Activated T-cell treated with anti-CD3 and anti-CD28 coated beads for 4 hours (primary cell): Measurements from ENCODE around the gene STEAP1B.

Experiments used
- DNase-seq: peaks from one replicate; pipeline ENCODE4 v3.0.0-alpha.2; 2020

Gene STEAP1B

DNA sequence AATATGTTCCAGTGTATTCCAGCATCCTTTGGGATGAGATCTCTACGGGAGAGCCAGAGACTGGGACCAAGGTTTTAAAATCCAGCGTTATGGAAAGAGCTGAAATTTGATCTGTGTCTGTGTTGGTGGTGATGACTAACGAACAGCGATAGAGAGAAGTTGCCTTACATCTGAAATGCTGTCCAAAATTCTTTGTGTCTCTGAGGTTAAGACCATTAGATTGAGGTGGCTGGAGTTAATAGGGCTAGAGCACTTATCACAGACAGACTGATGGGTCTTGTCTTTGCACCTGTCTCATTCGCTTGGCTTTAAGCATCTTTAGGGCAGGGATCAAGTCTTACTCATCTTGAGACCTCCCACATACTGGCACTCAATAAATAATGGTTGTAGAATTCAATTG lies 102.0 kb downstream of the STEAP1B start:
- DNase-seq = no peak

DNA sequence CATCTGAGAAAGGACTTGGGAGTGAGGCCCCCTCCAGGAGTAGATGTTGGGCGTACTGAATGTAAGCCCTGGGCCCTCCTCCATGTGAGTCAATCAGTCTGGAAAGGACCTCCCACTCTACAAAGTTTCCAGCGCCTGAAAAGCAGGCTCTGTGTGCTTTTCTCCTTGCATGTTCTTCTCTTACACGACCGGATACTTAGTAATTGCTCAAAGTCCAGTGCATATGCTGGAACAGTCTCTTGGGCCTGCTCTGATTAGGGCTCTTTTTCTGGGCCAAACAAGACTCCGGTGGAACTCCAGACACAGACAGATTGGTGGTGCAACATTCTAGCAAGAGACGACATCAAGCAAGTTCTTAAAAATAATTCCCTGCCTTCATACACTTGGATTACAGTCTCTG lies 104.8 kb downstream of the STEAP1B start:
- DNase-seq = no peak

DNA sequence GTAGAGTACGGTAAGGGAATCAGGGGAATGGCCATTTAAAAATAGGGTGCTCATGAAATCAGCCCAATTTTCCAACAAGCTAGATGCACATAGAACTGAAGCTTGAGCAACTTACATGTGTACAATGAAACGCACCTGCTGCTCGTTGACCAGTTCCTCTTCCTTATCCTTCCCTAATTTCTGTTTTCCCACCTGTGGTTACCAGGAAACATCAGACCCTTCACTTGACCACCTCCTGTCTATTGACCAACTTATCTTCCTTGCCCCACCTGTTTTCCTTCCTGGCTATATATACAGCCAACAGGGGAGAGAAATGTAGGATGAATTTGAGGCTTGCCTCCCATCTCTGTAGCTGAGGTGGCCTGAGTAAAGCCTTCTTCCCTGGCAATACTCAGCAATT lies 105.2 kb downstream of the STEAP1B start:
- no peak for DNase-seq

DNA sequence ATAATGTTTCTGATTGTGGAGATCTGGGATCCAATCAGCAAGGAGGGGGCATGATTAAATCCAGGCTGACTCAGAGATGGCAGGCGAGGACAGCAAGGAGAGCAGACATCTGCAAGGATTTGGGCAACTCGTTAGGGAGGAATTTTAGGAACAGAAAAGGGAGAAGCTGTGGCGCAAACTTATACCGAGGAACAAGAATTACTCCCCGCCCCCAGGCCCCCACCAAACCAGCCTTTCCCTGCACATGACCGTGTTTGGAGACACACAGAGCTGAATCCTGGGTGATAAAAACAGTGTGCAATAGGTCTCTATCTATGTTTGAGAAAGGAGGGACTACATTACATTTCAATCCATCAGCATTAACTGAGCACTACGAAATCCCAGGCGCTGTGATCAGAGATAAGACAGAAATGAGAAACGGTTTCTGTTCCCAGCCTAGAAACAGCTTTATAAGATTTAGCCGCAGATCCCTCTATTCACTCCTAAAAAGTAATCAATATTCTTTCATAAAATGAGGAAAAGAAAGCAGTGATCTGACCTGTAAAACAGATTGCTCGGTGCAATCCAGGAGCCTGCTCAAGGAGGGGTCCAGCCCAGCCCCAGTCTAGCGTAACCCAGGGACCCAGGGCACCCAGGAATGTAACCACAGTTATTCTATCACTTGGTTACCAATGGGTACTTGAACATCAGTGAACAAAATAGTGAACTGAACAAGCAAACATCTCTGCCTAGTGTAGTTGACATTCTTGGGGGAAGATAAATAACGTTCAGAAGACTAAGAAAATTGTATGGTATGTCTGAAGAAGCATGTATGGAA lies 105.9 kb downstream of the STEAP1B start:
- DNase-seq = no peak

DNA sequence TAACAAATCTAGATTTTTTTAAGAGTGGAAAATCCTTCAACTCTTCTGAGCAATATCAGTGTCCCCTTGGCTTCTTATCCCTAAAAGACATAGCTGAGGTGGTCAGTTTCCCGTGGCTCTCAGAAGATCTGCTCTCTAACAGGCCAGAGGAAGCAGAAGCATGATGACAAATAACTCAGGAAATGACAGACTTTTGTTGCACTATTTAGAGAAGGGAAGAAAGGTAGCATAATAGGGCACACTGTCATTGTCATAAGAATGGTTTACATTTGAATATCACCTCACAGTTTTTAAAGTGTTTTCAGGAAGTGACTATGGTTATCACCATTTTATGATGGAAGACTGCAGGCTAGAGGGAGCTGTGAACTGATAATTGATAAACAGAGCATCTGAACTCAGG lies 109.5 kb downstream of the STEAP1B start:
- DNase-seq = no peak

DNA sequence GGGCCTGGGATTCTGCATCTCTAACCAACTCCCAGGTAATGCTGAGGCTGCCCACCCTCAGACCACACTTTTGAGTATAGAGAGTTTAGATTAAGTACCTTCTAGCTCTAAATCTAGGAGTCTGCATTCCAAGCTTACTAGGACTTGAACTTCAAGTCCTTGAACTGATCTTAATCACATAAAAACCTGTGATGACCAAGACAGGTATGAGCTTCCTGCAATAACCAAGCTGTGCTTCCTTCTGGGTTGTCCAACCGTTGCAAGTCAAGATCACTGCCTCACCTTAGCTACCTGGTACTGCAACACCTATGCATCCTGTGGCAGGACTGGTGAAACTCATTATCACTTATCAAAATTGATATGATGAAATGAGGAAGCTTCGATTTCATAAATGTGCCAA lies 110.1 kb downstream of the STEAP1B start:
- DNase-seq = no peak

DNA sequence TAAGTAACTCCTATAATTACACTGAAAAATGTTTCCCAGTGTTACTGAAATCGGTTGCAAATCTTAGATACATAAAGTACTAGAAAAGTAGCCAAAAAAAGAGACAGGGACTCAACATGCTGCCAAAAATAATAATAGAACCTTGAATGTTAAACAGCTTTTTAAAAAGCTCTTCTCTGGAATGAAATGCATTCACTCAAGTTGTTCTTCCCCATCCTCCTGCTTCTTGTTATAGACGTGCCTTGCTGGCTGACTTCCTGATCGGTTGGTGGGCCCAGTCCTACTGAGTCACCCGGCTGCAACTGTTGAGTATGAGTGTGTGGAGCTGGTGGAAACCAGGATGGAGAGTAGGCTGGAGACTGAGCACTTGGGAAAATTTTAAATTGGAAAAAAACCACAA lies 112.4 kb downstream of the STEAP1B start:
- DNase-seq = no peak

DNA sequence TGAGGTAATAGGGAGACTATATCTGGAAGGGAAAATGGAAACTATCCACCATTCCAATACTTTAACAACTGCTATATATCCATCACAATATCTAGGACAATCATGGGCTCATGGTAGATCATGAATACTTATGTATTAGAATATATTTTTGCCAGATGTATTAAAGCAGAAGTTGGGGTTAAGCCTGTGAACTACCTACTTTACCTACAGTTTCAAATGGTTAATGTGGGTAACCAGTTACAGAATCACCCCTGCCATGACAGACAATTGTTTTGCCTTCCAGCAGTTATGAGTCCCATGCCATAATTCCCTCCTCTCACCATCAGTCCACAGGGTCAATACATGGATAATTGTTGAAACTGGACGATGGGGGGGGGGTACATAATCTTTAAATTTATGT lies 113.1 kb downstream of the STEAP1B start:
- DNase-seq = no peak

DNA sequence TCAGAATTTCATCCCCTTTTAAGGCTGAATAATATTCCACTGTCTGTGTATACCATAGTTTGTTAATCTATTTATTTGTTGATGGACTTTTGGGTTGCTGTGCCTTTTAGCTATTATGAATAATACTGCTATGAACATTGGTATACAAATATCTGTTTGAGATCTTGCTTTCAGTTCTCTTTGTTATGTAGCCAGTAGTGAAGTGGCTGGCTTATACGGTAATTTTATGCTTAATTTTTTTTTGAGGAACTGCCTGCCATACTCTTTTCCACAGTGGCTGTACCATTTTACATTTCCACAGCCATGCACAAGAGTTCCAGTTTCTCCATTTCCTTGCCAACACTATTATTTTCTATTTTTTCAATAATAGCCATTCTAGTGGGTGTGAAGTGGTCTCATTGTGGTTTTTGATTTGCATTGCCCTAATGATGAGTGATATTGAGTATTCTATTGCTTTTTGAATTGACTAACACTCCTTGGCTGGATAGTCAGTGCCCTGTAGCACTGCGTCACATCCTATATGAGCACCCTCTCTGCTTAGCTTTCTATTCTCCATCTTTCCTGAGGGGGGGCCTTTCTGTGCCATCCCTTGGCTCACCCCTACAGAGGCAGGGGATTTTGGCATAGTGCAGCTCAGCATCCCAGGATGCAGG lies 113.7 kb downstream of the STEAP1B start:
- DNase-seq = no peak

DNA sequence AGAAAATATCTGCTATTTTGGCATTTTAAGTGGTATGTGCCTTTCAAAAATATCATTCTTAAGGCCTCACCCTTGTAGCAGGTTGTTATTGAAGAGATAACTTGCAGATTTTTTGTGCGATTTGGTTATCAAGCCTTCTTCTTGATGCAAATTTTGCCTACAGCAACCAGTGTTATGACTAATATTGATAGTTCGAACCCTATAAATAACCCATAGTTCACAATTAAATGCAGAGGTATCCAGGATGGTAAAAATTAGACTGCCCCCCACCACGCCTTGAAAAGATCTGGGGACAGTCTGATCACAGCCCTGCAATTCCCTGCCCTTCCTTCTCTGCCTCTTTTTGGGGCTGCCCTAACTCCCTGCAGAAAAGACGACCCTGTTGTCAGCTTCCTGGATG lies 114.7 kb downstream of the STEAP1B start:
- DNase-seq = no peak

DNA sequence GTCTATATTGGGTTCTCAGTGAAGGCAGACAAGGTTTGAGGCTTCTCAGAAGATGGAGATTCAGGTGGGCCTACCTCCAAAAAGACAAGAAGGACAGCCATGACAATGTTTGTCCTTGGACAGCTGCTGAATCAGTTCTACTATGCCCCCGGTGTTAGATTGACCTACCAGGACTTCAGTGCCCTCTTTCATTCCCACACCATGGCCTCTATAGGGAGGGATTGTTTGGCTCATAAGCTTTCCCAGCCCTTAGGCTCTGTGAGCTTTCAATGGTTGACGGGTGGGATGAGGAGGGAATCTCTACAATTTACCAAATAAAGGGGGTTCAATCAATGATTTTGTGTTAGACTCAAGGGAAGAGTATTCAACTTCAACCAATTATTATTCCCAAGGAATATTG lies 119.7 kb downstream of the STEAP1B start:
- no peak for DNase-seq

DNA sequence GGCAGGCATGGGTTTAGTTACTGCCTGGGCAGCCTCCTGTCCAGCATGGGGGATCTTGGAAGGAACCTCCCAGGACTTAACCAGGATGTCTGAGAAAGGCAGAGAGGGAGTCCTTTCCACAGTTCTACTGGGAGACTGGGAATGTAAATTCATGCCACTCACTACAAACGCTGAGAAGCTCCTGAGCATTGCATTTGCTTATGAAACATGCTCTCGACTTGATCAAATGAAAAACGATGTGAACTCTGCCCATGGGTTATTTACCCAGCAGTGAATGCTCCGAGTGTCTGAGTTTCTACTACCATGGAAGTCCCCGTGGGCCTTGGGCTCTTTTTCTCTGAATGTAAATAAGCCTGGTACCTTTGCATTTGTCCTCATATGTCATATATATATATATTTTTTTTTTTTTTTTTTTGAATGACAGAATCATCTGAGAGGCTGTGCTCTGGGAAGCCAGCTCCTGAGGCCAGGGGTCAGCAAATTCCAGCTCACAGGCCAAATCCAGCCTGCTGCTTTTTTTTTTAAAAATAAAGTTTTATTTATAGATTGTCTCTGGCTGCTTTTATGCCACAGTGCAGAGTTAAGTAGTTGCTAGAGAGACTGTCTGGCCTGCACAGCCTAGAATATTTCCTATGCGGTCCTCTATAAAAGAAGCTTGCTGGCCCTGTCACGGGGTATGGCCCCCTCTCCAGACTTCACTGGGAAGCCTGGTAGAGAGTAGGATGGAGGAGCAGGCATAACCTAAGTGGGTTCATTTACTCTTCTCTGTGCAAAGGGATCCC lies 121.6 kb downstream of the STEAP1B start:
- DNase-seq = no peak

DNA sequence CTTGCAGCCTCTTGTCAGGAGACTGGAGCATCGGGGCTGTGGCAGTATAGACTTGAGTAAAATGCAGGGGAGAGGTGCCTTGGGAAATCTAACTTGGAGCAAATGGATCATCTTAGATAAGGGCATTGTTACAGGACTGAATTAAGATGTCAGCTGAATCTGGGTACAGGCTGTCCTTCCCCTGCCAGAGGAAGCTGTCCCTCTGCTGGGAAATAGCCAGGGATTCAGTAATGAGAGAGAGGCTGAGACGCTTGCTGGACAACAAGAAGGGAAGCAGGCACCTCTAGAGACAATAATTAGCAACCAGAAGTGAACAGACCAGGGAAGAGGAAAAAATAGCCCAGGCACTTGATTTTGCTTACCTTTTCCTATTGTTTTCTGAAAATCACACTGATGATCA lies 122.3 kb downstream of the STEAP1B start:
- DNase-seq = no peak

DNA sequence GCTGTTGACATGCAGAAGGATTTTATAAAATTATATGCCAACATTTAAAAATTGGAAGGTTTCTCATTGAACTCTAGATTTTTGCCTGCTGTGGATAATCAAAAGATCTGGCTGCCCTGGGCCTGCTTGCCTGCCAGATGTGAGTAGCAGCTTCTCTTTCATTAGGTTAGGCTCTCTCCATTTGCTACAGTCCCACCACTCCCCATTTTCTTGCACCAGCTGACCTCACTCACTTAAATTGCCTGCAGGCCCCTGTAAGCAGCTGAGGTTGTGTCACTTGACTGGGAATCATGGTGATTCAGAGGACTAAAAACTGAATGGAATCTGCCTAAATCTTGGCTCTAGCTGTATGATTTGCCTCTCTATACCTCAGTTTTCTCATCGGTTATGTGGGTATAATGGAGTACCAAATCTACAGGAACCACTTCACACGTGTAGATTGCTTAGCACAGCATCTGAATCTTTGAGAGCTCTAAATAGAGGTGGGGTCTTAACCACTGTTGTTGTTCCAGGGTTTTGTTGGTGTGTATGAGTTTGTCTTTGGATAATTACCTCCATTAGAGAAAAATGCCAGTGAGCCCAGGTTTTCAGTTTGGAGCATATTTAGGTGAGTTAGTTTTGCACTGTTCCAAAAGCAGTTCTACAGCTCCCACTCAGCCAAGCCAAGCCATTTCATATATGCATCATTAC lies 124.5 kb downstream of the STEAP1B start:
- DNase-seq = no peak

DNA sequence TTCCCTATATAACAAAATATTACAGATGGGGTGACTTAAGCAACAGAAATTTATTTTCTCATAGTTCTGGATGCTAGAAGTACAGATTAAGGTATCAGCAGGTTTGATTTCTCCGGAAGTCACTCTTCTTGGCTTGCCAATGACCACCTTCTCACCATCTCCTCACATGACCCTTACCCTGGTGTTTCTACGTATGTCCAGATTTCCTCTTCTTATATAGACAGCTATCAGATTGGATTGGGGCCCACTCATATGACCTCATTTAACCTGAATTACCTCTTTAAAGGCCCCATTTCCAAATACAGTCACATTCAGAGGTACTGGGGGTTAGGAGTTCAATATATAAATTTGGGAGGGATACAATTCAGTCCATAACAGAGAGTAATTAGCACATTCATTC lies 126.1 kb downstream of the STEAP1B start:
- no peak for DNase-seq

DNA sequence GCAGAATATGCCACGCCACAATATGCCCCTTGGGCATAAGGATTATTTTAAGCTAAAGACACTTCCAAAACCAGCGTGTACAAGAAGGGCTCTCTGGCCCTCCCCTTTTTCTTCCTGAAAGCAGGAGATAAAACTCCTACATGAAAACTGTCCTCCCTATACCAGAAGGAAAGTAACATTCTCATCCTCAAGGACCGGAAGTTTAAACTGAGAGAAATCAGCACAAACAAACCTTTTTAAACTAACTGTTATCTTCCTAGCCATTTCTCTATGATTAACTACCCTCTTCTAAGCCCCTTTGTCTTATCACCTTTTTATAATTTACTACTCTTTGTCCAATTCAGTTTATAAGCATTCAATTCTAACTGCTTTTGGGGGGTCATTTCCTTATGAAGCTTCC lies 126.6 kb downstream of the STEAP1B start:
- no peak for DNase-seq

DNA sequence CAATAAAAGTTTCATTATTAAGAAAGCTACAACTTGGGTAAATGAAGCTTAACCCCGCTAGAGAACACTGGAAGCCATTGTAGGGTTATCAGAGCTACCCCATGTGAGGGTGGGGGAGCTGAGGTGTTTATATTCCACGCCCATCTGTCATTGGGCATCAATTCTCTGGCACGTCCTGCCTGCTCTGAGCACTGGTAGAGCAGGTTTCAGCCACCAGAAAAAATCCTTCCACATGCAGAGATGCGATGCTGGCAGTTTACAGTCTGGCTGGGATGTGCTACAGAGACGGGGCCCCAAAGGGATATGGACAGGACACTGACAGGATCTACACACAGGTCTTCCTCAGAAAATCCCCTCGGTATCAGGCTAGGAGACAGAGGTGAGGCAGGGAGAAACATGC lies 127.1 kb downstream of the STEAP1B start:
- DNase-seq = no peak

DNA sequence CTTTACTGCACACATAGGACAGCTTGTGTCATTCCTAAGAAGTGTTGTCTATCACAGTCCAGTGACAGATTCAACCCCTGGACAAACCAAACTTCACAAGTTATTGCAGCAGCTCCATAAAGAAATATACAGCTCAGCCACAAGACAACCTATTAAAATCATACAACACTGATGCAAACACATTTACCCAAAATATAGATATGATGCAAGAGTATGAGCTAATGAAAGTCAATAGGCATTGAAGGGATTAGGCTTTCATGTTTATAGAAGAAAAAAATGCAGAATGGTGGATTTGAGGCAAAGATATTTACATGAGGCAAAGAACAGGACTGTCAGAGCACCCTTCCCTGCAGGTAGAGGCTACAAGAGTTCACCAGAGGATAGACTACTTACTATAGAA lies 128.1 kb downstream of the STEAP1B start:
- DNase-seq = no peak
